D721Med (cell line): ENCODE results near the gene USP33.
"Not testable (repeated sequence)": the region's sequence is repeated elsewhere in the genome, so short reads cannot be mapped to it uniquely, and the experiment has no call there.

ENCODE experiments used
- DNase-seq: peaks from one replicate; pipeline ENCODE4 v3.0.0; 2011; ENCODE audit warnings: low spot score; ENCODE audit not compliant: insufficient read length
- FAIRE-seq: peaks from 2 replicates; lab custom pipeline; 2011; peaks lifted over from hg19 to GRCh38; lab: Jason Lieb, UNC
- TF ChIP-seq, protein P1 (sequence below): IDR thresholded peaks from 2 replicates; pipeline ENCODE4 v1.5.1; 2012; ENCODE audit warnings: mild to moderate bottlenecking, control low read depth; ENCODE audit not compliant: insufficient read depth; ENCODE audit errors: missing control alignments

USP33 gene

DNA sequence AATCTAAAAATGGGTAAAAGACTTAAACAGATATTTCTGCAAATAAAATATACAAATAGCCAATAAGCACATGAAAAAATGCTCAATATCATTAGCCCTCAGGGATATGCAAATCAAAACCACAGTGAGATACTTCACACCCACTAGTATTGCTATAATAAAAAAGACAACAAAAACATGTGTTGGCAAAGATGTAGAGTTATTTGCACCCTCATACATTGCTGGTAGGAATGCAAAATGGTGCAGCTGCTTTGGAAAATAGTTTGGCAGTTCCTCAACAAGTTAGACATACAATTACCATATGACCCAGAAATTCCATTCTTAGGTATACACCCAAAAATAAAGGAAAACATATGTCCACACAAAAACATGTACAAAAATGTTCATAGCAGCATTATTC lies 107.4 kb downstream of the USP33 start:
- TF ChIP-seq, protein P1, sequence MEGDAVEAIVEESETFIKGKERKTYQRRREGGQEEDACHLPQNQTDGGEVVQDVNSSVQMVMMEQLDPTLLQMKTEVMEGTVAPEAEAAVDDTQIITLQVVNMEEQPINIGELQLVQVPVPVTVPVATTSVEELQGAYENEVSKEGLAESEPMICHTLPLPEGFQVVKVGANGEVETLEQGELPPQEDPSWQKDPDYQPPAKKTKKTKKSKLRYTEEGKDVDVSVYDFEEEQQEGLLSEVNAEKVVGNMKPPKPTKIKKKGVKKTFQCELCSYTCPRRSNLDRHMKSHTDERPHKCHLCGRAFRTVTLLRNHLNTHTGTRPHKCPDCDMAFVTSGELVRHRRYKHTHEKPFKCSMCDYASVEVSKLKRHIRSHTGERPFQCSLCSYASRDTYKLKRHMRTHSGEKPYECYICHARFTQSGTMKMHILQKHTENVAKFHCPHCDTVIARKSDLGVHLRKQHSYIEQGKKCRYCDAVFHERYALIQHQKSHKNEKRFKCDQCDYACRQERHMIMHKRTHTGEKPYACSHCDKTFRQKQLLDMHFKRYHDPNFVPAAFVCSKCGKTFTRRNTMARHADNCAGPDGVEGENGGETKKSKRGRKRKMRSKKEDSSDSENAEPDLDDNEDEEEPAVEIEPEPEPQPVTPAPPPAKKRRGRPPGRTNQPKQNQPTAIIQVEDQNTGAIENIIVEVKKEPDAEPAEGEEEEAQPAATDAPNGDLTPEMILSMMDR = no peak
- peak; percentile 6 for FAIRE-seq
- DNase-seq = no peak

DNA sequence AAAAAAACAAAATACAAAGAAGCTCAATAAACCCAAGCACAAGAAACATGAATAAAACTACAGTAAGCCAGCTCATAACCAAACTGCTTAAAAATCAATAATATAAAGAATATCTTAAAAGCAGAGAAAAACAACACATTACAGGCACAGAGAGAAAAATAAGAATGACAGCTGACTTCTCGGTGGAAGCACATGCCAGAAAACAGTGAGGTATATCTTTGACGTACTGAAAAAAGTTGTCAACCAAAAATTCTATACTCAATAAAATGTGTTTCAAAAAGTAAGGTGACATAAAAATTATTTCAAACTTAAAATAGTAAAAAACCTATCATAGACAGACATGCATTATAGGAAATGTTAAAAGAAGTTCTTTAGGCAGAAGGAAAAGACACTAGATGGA lies 110.5 kb downstream of the USP33 start:
- FAIRE-seq = no peak

DNA sequence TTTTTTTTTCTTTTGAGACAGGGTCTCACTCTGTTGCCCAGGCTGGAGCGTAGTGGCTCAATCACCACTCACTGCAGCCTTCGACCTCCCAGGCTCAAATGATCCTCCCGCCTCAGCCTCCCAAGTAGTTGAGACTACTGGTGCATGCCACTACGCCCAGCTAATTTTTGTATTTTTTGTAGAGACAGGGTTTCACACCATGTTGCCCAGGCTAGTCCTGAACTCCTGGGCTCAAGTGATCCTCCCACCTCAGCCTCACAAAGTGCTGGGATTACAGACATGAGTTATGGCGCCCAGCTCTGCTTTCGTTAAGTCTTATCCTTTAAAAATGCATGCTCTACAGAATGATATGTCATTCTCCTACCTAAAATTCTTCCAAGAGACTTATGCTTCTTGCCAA lies 113.4 kb downstream of the USP33 start:
- DNase-seq, FAIRE-seq: not testable (repeated sequence)

More for the DNA sequence above, 110.5 kb downstream of the USP33 start:
- no peak for DNase-seq
- TF ChIP-seq, protein P1 = no peak
